Nephron progenitor cell (in vitro differentiated cells): ENCODE results near the gene SERPINA3.
"Not testable (repeated sequence)": the region's sequence is repeated elsewhere in the genome, so short reads cannot be mapped to it uniquely, and the experiment has no call there.

Source experiments
- DNase-seq: peaks from one replicate; pipeline ENCODE4 v3.0.0; 2021
- H3K27ac Mint-ChIP-seq: 2 replicates; pipeline ENCODE4 v1.8.0; 2021; ENCODE audit warnings: mild to moderate bottlenecking, moderate library complexity, mixed read lengths
- H3K27me3 Mint-ChIP-seq: 2 replicates; pipeline ENCODE4 v1.8.0; 2021; ENCODE audit warnings: mild to moderate bottlenecking, low read depth, mixed read lengths; ENCODE audit not compliant: poor library complexity
- H3K36me3 Mint-ChIP-seq: 2 replicates; pipeline ENCODE4 v1.8.0; 2021; ENCODE audit warnings: low read depth, mixed read lengths
- H3K4me1 Mint-ChIP-seq: 2 replicates; pipeline ENCODE4 v1.8.0; 2021; ENCODE audit warnings: mixed read lengths
- H3K4me3 Mint-ChIP-seq: 2 replicates; pipeline ENCODE4 v1.8.0; 2021; ENCODE audit warnings: mild to moderate bottlenecking, moderate library complexity, mixed read lengths
- H3K9me3 Mint-ChIP-seq: 2 replicates; pipeline ENCODE4 v1.8.0; 2021; ENCODE audit warnings: mild to moderate bottlenecking, moderate library complexity, mixed read lengths
- CTCF ChIP-seq: fragments of 200-600 bp; sonication (generic); IDR thresholded peaks from 2 replicates; pipeline ENCODE4 v1.5.0; 2021; ENCODE audit warnings: antibody characterized with exemption

Gene SERPINA3

GRCh38 chr14:94573475-94574277 lies 38.5 kb upstream of the SERPINA3 start:
- H3K27me3 Mint-ChIP-seq, result peaks cover 6% of the 10 kb centered on the region
- H3K4me3 Mint-ChIP-seq, result peak overlapping the region; percentile 33
- H3K4me1 Mint-ChIP-seq, result peaks cover 38% of the 10 kb centered on the region
- DNase-seq, result no peak
- TF ChIP-seq CTCF, result no peak
- H3K27ac Mint-ChIP-seq, result peak overlapping the region; percentile 93
- H3K9me3 Mint-ChIP-seq, result peaks cover 4% of the 10 kb centered on the region
- no peaks in the 10 kb centered on the region for H3K36me3 Mint-ChIP-seq

- DNase-seq, result no peak
- no peak overlapping the region for H3K27ac Mint-ChIP-seq
- peaks cover 4% of the 10 kb centered on the region for H3K27me3 Mint-ChIP-seq
- TF ChIP-seq CTCF, result no peak
- peaks cover 7% of the 10 kb centered on the region for H3K9me3 Mint-ChIP-seq
- H3K36me3 Mint-ChIP-seq, result no peaks in the 10 kb centered on the region
- no peak overlapping the region for H3K4me3 Mint-ChIP-seq
- peaks cover 38% of the 10 kb centered on the region for H3K4me1 Mint-ChIP-seq
These were observed 37.9 kb upstream of the SERPINA3 start for GRCh38 chr14:94574336-94574735.

- no peaks in the 10 kb centered on the region for H3K36me3 Mint-ChIP-seq
- no peak overlapping the region for H3K4me3 Mint-ChIP-seq
- H3K27me3 Mint-ChIP-seq, result peaks cover 7% of the 10 kb centered on the region
These were observed 36.2 kb upstream of the SERPINA3 start for GRCh38 chr14:94575730-94576585.

DNA sequence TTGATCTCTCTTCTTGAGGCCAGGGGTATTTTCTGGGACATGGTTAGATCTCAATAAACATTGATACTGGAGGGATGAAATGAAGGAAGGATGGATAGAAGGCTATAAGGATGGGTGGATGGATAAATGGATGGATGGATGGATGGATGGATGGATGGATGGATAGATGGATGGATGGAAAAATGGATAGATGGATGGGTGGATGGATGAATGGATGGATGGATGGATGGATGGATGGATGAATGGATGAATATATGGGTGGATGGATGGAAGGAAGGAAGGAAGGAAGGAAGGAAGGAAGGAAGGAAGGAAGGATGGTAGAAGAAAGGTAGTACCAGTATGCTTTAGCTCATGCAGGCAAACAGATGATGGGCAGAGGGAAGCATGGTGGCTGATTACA lies 34.7 kb upstream of the SERPINA3 start:
- H3K27me3 Mint-ChIP-seq, H3K36me3 Mint-ChIP-seq, H3K4me3 Mint-ChIP-seq, DNase-seq, H3K27ac Mint-ChIP-seq, H3K9me3 Mint-ChIP-seq: not testable (repeated sequence)
- peaks cover 37% of the 10 kb centered on the region for H3K4me1 Mint-ChIP-seq

More at GRCh38 chr14:94575730-94576585, 36.2 kb upstream of the SERPINA3 start:
- no peak for TF ChIP-seq CTCF
- H3K9me3 Mint-ChIP-seq, result peaks cover 7% of the 10 kb centered on the region
- peaks cover 38% of the 10 kb centered on the region for H3K4me1 Mint-ChIP-seq
- DNase-seq, result no peak
- no peak overlapping the region for H3K27ac Mint-ChIP-seq

GRCh38 chr14:94578712-94579111 lies 33.5 kb upstream of the SERPINA3 start:
- peaks cover 24% of the 10 kb centered on the region for H3K4me1 Mint-ChIP-seq
- H3K27ac Mint-ChIP-seq, result no peak overlapping the region
- no peak for DNase-seq
- H3K36me3 Mint-ChIP-seq, result no peaks in the 10 kb centered on the region
- no peak for TF ChIP-seq CTCF
- H3K9me3 Mint-ChIP-seq, result peaks cover 7% of the 10 kb centered on the region
- peaks cover 9% of the 10 kb centered on the region for H3K27me3 Mint-ChIP-seq
- no peak overlapping the region for H3K4me3 Mint-ChIP-seq

DNA sequence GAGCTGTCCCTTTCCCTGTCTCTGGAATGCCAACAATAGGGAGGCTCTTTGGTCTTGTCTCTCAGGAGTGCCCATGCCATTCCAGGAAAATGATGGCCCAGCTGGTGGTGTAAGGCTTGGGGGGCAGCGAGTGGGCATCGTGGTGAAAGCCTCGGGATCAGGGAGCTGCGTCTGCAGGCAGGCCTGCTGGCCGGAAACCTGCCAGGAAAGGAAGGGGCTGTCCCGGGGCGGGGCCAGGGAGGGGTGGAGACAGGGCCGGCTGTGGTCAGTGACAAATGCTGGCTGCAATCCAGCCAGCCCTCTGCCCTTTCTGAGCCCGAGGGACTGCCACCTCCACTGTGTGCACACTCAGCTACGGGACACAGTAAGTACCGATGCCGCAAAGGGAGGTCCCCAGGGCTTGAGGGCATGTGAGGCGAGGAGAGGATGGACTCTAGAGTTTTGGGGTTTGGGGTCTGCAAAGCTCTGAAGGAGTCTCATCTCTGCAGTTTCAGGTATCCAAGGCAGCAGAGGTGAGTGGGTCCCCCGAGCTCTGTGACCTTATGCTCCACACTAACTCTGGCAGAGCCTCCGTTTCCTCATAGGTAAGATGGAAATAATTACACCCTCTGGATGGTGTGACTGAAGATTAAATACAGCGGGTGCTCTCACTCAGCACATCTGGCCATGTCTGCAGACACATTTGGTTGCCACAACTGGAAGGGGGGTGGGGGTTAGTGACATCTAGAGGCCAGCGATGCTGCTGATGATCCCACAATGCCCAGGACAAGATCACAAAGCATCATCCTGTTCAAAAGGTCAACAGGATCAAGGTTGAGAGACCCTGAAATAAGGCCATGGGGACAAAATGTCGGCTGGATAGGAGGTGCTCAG lies 30.8 kb upstream of the SERPINA3 start, which contains the start of gene SERPINA5:
TSS of gene SERPINA5 (plus strand) at position 300 of the 873 bp plus-strand sequence. CDS start 5,937 bp downstream, outside the sequence.
- TF ChIP-seq CTCF, result no peak
- peaks cover 6% of the 10 kb centered on the region for H3K4me1 Mint-ChIP-seq
- H3K27me3 Mint-ChIP-seq, result peaks cover 13% of the 10 kb centered on the region
- DNase-seq, result peak; percentile 69
- no peaks in the 10 kb centered on the region for H3K36me3 Mint-ChIP-seq
- H3K9me3 Mint-ChIP-seq, result peaks cover 7% of the 10 kb centered on the region
- no peak within 1 kb of the TSS for H3K27ac Mint-ChIP-seq
- H3K4me3 Mint-ChIP-seq, result peak within 1 kb of the TSS; percentile 17
